Bone marrow (tissue), 2 donors: Measurements from ENCODE around the gene CDCA3.

ENCODE experiments used
- DNase-seq, 2 donors: peaks; one replicate each; lab custom pipeline; 2025; lab: John Stamatoyannopoulos, UW

Gene CDCA3

DNA sequence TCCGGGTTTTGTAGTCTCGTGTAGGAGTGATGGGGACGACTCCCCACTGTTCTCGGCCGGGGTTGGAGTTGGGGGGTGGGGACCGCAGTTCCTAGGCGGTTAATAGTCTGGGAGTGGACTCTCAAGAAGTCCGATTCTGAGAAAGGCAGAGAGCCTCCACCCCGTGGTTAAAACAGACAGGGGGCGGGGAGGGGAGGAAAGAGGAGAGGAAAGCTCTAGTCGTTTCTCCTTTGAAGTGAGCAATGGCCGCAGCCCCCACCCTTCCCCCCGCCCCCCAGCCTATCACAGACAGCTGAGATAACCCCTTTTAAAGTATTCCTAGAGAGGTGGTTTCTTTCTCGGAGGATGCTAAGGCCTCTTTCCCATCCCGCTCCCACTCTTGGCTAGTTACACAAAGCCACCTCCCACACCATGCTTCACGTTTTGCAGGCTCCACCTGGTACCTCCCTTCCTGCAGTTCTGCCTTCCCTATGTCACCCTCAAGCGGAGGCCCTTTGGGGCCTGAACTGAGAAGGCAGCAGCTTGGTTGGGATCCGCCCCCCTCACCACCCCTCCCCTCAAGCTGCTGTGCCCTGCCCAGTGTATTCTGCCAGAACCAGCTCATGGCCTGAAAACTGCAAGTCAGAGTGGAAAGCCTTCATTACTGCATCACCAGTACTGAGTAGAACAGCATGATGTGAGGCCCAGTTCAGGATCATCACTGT is 1.7 kb upstream of the CDCA3 start:
- DNase-seq: no peak

DNA sequence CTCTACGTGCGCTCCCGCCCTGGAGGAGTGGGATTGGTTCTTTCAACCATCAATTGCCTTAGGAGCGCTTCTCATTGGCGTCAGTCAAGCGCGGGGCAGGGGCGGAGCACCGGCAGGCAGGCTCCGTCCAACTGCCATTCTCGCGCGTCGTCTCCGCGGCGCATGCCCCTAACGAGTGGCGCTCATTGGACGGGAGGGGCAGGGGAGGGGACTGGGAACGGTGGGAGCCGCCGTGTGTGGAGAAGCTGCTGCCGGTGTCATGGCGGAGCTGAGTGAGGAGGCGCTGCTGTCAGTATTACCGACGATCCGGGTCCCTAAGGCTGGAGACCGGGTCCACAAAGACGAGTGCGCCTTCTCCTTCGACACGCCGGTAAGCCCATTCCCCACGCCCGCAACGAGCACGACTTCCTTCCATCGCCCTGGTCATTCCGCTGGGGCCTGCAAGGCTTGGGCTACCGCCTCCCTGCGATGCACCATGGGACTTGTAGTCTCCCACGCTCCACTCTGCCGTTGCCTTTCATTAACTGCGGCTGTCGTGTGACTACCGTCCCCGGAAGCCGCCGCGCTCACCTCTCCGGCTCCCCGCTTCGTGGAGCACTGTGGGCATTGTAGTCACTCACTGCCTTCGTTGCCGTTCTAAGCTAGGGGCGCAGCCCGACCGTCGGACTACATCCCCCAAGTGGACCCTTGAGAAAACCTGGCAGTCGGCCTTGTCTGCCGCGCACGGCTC is 1.0 kb upstream of the CDCA3 start, which contains the start of gene USP5:
USP5 (plus strand) TSS at position 230 of the 730 bp plus-strand sequence; CDS start at position 260, 30 bp downstream.
- peak; percentile 91 to 98 for DNase-seq

DNA sequence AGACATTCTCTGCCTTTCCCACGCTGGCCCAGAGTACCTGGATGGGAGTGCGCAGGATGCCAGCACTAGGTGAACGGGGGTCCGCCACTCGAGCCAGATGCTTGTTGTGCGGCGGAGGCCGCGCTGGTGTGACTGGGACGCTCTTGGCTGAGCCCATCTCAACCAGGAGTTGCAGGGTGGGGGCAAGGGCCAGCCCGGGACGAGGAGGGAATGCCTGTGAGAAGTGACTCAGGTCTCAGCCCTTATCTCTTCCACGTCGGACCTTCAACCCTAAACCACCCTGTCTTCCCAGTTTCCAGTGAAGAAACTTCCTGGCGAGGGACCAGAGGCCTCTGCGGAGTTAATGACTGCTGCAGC is 312 bp downstream of the CDCA3 start:
- no peak for DNase-seq

DNA sequence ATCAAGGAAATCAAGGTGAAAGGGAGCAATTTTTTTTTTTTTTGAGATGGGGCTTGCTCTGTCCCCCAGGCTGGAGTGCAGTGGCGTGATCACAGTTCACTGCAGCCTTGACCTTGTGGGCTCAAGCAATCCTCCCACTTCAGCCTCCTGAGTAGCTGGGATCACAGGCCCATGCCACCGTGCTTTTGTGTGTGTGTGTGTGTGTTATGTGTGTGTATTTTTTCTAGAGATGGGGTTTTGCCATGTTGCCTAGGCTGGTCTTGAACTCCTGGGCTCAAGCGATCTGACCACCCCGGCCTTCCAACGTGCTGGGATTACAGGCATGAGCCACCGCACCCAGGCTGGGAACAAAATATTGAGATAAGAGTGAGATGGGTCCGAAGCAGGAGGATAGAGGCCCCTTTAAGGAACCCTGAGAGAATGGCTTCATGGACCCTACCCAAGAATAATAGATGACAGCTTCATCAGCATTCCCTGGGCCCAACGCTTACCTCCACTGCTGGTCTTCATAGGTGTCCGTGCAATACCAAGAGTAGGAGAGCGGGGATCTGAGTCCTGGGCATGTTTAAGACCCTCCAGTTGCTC is 1.0 kb downstream of the CDCA3 start:
- no peak for DNase-seq

DNA sequence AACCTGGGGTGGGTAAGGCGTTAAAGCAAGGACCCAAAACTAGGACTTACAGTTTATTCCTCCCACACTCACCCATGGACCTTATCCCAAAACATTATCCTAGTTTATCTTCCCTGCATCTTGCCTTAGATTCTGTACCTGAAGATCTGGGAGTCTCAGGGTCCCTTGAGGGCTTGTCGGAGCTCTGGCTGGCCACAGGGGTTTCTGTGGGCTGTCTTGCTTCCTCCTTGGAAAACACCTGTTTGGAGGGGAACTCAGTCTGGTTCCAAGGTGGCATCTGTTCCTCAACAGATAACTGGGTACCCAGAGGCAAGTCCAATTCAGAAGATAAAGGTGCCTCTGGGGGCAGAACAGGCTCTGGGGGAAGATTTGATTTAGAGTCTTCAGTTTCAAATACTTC is 1.7 kb downstream of the CDCA3 start:
- no peak for DNase-seq

DNA sequence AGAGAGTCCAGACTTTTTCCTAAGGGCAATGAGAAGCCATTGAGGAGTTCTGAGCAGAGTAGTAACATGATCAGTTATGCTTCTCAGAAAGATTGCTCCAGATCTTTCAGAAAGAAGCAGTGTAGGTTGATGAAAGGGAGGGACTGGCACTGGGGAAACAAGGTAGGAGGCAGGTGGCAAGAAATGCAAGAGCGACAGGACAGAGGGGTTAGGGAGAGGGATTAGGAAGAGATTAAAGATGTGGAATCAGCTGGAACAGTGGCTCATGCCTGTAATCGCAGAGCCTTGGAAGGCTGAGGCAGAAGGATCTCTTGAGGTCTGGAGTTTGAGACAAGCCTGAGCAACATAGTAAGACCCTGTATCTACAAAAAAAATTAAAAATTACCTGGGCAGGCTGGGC is 3.4 kb downstream of the CDCA3 start:
- no peak for DNase-seq

DNA sequence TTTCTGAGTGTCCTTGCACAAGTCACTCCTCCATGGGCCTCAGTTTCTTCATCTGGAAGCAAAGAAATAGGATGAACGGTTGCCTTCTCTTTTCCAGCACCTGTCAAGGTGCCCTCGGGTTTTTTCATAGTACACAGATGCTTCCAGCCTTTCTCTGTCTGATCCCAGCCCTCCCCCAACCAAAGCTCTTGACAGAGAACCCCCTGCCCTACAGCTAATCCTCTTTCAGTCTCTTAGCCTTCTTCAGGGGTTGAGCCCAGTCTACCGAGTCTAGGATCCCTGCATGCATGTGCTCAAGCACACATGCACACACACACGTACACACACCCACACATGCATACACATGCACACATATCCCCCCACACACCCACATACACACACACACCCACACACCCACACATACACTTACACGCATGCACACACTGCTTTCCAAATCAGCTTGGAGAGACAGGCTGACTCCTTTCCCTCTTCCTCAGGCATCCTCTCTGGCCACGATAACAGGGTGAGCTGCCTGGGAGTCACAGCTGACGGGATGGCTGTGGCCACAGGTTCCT is 4.7 kb downstream of the CDCA3 start:
- no peak for DNase-seq

DNA sequence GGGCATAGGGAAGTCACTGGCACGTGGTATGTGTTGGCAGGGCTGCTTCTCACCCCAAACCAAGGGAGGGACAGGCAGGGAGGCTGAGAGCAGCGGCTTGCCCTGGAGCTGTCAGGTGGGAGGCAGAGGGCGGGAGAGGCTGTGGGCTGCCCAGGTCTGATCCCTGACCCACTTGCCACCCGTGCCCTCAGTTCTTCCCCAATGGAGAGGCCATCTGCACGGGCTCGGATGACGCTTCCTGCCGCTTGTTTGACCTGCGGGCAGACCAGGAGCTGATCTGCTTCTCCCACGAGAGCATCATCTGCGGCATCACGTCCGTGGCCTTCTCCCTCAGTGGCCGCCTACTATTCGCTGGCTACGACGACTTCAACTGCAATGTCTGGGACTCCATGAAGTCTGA is 5.7 kb downstream of the CDCA3 start:
- DNase-seq: no peak

DNA sequence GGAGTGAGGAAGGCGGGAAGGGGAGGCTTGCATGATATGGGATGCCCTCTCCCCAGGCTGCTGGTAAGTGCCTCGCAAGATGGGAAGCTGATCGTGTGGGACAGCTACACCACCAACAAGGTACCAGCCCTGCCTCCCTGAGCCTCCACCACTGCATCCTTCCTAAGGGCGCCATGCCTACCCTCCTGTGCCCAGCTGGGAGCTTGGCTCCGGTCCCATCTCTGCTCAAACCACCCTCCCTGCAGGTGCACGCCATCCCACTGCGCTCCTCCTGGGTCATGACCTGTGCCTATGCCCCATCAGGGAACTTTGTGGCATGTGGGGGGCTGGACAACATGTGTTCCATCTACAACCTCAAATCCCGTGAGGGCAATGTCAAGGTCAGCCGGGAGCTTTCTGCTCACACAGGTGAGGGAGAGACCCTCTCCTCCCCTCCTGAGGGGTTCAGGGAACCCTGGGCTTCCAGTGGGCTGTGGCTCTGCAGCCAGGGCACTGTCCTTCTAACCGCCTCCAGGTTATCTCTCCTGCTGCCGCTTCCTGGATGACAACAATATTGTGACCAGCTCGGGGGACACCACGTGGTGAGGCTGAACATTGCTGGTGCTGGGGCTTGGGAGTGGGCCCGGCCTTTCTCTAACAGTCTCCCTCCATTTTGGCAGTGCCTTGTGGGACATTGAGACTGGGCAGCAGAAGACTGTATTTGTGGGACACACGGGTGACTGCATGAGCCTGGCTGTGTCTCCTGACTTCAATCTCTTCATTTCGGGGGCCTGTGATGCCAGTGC is 7.8 kb downstream of the CDCA3 start:
- no peak for DNase-seq

DNA sequence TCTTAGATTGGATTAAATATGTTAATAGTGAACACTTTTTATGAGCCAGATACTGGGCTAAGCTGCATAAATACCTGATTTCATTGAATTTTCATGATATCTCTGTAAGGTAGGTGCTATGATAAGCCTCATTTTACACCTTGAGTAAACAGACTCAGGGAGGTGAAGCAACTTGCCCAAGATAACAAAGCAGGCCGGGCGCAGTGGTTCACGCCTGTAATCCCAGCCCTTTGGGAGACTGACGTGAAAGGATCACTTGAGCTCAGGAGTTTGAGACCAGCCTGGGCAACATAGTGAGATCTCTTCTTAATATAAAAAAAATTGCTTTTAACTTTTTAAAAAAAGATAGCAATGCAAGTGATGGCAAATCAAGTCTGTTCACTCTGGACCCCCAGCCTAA is 9.0 kb downstream of the CDCA3 start:
- no peak for DNase-seq

DNA sequence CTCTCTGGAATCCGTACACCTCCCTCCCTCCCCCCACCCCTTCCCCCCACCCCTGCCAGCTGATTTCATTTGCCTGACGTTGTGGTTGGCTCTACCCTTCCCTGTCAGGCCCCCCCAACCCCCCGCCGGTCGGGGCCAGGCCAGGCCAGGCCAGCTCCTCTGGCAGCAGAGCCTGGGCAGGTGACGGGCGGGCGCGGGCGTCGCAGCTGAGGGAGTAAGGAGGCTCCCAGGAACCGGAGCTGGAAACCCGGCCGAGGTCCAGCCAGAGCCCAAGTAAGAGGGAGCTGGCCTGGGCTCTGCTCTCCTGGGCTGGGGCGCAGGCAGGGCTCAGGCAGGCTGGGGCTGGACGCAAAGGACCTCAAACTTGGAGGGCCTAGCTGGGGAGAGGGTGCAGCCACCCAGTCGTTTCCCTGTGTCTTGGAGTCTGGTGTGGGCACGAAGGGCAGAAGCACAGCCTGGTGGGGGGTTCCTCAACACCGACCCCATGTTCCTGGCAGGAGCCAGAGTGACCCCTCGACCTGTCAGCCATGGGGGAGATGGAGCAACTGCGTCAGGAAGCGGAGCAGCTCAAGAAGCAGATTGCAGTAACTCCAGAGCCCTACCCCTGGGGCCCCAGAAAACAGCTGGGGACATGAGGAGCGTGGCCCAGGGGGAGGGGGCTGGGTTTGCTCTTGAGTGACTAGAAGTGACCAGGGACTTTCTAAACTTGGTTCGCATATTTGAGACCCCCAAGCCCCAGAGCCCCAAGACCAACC is 10.1 kb downstream of the CDCA3 start, which contains the start of gene GNB3:
GNB3 (plus strand) TSS at position 165 of the 755 bp plus-strand sequence; CDS start at position 528, 363 bp downstream.
- DNase-seq: no peak

DNA sequence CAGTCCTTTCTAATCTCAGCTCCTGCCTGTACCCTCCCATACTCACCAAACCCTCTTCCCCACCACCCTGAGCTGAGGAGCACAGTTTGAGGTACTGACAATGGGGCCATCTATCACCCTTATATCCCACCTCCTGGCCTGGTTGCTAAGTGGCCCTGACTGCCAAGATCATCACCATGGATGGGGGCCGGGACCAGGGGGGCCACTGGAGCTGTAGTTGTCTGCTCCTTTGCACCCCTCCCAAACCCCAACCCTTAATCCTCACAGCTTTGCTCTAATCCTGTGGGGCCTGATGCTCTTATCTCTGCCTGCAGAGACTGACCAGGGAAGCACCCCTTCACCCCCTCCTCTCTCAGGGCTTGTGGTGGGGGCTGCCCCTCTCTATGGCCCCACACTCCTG is 10.8 kb downstream of the CDCA3 start:
- no peak for DNase-seq

DNA sequence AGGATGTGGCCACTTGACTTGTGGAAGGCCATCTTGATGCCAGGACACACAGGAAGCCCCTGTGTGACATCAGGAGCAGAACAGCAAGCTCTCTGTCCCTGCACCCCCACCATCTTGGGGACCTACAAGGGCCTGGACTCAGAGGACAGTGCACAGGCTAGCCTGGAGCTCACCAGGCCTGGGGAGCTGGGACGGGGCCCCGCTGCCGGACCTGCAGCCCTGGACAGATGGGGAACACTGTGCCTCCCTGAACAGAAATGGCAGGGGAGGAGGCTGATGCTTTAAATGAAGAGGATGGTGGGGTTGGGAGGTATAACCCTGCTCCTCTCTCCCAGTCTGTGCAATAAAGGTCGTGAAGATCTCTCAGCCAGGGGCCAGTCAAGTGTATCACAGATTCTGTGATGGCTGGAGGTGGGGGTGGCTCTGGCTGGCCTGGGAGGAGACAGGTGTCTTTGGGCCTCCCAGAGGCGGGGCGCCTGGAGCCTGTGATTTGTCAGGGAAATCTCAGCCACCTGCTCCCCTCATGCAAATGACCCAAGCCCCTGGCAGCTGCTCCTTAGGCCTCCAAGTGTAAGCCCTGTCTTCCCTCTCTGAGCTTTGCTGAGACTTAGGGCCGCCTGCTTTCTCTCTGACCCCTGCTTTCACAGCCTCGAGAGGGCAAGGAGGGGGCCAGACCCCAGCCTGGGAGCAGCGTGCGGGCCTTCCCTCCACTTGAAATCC is 11.4 kb downstream of the CDCA3 start:
- no peak for DNase-seq

DNA sequence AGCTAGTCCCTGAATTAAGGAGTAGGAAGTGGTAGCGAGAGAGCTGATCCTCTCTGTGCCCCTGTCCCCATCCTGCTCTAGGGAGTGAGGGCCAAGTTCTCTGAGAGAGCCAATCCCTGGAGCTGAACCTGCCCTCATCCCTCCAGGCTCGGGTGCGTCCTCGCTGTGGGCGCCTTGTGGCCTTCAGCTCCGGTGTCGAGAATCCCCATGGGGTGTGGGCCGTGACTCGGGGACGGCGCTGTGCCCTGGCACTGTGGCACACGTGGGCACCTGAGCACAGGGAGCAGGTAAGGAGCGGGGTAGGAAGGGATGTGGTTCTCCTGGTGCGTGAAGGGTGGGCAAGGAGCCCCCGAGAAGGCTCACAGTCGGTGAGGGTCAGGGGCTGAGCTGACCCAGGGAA is 12.2 kb downstream of the CDCA3 start:
- no peak for DNase-seq

DNA sequence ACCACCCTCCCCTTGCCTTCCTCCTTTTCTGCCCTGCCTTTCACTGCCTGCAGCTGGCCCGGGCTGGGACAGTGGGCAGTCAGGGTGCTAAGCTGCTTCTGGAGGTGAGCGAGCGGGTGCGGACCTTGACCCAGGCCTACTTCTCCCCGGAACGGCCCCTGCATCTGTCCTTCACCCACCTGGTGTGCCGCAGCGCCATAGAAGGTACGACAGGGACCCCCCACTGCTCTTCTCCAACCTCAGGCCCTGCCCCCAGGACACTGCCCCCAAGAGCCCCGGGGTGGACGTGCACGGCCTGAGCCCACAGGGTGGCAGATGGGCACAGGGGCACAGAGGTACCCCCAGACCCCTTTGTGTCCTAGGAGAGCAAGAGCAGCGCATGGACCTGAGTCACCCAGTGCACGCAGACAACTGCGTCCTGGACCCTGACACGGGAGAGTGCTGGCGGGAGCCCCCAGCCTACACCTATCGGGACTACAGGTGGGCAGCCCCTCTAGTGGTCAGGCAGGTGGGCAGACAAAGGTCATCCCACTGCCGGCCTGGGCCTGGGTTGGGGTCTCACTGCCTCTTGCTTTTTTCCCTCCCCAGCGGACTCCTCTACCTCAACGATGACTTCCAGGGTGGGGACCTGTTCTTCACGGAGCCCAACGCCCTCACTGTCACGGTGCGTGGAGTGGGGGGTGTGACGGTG is 13.6 kb downstream of the CDCA3 start:
- no peak for DNase-seq

DNA sequence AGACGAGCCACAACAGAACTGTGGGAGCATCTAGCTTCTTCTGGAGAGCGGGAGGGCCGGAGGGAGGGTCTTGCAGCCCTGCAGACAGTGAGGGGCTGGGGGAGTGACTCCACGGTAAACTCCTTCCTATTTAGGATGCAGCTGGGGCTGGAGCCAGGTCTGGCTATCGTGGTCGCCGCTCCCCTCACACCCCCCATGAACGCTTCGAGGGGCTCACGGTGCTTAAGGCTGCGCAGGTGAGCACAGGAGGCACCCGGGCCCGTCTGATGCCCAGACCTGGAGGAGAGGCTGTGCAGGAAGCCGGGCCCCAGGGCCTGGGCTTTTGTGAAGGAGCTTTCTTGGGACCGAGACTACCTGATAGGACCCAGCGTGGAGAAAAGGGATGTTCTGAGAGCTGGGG is 14.2 kb downstream of the CDCA3 start:
- DNase-seq: no peak

DNA sequence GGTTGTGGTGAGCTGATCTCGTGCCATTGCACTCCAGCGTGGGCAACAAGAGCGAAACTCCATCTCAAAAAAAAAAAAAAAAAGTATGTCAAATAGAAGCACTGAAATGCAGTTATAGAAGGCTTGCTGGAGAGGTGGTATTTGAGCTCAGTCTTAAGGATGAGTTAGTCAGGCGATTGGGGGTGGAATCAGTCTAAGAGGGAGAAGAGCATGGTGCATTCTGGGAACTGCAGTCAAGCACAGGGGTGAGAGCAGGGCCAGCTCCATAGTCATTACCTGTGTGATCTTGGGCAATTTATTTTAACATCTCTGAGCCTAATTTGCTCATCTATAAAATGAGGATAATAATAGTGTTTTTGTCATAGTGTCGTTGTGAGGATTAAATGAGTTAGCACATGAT is 16.2 kb downstream of the CDCA3 start:
- DNase-seq: no peak

DNA sequence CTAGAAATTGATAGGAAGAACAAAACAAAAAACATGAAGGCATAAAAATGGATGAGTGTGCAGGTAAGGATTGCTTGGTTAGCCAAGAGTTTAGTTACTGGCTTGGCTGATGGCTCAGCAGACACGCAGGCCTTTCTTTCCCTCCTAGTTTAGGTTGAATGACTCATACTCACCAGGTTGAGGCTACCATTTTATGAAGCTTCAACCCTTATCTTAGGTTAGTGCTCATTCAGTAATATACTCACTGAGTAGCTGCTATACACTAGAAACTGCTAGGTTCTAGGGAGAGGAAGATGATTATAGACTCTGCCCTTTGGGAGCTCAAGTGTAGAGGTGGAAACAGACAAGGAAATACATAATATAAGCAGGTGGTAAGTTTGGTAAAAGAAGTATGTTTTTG is 16.8 kb downstream of the CDCA3 start:
- DNase-seq: no peak

DNA sequence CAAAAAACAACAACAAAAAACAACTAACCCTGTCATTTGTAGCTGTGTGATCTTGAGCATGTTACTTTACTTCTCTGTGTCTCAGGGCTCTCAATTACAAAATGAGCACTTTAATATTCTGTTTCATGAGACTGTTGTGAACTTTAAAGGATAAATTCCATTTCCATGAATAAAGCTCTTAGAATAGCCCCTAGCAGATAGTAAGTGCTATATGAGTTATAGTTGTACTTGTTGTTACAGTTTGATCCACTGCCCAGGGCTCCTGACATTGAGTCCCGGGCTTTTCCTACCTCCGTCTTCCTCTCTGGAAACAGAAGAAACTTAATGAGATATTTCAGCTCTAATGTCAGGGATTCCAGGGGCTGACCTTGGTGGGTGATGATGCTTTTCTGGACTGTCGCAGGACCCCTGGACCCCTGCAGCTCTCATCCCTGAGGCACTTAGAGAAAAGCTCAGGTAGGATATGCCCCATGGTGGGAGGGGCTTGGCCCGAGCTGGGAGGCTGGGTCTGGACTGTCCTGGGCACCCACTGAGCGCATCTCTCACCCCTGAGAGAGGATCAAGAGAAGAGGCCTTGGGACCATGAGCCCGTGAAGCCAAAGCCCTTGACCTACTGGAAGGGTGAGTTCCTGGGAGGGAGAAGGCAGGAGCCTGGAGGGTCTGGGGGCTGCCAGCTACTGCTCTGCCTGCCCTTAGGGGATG is 17.7 kb downstream of the CDCA3 start:
- DNase-seq: no peak

DNA sequence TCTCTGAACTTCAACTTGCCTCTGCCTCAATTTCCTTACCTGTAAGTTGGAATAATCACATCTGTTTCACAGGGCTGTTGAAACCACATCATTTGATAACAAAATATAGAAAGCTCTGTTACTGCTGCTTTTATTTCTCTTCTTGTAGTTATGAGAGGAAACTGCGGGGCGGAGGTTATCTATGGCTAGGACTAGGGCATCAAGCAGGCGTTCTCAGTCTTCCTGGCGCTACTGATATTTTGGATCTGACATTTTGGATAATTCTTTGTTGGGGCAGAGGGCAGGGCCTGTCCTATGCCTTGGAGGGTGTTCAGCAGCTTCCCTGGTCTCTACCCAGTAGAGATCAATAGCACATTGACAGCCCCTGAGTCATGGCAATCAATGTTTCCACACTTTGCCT is 19.0 kb downstream of the CDCA3 start:
- DNase-seq: no peak
